DMS53 treated with DMSO at 0.1 percent for 48 hours (cell line): ENCODE measurements around the gene LTBP1.
"Not testable (repeated sequence)": the region's sequence is repeated elsewhere in the genome, so short reads cannot be mapped to it uniquely, and the experiment has no call there.

Experiments
- DNase-seq: peaks from one replicate; lab custom pipeline; 2025; ENCODE audit not compliant: unreplicated experiment; lab: John Stamatoyannopoulos, UW

Gene LTBP1, protein sequence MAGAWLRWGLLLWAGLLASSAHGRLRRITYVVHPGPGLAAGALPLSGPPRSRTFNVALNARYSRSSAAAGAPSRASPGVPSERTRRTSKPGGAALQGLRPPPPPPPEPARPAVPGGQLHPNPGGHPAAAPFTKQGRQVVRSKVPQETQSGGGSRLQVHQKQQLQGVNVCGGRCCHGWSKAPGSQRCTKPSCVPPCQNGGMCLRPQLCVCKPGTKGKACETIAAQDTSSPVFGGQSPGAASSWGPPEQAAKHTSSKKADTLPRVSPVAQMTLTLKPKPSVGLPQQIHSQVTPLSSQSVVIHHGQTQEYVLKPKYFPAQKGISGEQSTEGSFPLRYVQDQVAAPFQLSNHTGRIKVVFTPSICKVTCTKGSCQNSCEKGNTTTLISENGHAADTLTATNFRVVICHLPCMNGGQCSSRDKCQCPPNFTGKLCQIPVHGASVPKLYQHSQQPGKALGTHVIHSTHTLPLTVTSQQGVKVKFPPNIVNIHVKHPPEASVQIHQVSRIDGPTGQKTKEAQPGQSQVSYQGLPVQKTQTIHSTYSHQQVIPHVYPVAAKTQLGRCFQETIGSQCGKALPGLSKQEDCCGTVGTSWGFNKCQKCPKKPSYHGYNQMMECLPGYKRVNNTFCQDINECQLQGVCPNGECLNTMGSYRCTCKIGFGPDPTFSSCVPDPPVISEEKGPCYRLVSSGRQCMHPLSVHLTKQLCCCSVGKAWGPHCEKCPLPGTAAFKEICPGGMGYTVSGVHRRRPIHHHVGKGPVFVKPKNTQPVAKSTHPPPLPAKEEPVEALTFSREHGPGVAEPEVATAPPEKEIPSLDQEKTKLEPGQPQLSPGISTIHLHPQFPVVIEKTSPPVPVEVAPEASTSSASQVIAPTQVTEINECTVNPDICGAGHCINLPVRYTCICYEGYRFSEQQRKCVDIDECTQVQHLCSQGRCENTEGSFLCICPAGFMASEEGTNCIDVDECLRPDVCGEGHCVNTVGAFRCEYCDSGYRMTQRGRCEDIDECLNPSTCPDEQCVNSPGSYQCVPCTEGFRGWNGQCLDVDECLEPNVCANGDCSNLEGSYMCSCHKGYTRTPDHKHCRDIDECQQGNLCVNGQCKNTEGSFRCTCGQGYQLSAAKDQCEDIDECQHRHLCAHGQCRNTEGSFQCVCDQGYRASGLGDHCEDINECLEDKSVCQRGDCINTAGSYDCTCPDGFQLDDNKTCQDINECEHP (N-terminal part only)

DNA sequence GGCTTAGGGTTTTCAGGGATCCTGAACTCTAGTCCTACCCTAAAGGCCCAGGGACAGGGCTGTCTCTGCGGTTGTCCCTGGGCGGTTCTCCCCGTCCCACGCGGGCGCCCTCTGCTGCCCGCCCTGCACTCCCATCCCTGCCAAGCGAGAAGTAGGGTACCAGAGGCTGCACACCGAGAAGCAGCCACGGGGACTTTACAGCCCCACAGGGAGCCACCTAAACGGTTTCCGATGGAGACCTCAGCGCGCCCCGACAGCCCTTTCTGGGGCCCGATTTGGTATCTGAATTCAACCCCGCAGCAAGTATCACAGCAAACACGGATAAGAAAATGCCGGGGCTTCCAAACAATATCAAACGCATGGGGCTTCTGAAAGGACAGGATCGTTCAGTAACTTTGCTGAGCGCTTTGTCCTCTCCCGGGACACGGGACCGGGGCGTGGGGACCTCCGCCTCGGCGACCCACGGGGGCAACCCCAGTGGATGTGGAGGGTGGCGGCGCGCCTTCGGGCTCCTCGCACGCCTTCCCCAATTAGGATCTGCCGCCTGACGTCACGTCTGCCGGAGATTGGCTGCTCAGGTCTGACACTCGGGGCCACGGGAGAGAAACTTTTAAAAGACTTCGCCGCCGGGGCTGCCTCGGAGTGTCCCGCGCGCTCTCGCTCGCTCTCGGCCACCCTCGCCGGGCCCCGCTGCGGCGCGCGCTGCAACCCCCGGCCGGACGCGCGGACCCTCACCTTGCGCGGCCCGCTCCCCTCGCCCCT is at the start of gene LTBP1:
Gene LTBP1 (plus strand): TSS at position 640 of the 762 bp plus-strand sequence. CDS start 372 bp downstream, outside the sequence.
- DNase-seq: peak; percentile 53

DNA sequence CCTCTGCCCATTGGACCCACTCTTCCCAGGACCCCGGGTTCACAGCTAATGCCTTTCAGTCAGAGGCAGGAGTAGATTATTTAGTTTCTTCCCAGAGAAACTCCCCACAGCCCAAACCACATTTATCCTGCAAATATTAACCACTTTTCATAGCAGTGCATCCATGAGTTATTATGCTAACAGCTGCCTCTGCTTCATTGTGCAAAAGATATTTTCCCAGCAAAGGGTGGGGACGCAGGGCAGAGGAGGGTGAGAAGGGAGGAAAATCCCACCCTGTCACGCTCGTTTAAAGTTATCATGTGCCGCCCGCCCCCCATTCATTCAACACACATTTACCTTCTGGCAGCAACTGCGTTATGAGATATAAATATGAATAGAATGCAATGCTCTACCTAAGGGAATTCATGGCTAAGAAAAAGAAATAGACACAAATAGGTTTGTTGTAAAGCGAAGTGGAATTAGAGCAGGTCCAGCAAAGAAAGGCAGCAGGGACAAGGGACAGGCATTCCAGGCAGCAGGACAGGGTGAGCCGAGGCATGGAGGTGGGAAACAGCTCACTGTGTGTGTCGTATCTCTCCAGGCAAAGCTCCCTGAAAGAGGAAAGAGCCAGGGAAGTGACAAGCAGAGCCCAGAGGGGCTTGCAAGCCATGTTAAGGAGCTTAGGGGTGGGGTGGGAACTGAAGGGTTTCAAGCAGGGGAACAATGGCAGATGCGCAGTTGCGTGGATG is 46.3 kb upstream of the LTBP1 start:
- no peak for DNase-seq

DNA sequence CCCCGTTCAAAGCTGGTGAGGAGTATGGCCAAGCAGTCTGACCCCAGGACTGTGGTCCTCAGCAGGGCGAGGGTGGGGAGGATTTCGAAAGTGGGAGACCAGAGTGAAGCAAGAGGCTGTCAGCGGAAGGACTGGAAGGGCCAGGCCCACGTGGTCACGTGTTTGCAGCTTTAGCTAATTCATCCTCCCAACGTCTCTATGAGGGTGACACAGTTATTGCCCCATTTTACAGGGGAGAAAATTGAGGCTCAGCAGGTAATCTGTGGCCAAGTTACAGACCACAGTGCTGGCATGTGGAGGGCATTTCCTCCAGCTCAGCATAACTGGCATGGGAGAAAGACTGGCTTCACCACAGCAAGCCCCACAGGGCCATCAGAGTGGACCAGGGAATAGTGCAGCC is 45.4 kb upstream of the LTBP1 start:
- DNase-seq: no peak

DNA sequence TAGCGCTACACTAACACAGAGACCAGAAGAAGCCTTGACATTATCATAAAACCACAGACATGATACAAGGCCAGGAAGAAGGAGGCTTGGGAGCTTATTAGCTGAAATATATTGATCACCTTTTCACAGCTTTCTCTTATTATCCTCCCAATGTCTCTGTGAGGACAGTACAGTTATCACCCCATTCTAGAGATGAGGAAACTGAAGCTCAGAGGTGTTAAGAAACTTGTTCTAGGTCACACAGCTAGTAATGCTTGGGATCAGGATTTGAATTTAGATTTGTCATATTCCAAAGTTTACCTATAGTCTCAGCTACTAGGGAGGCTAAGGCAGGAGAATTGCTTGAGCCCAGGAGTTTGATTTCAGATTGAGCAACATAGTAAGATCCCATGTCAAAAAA is 44.6 kb upstream of the LTBP1 start:
- no peak for DNase-seq

DNA sequence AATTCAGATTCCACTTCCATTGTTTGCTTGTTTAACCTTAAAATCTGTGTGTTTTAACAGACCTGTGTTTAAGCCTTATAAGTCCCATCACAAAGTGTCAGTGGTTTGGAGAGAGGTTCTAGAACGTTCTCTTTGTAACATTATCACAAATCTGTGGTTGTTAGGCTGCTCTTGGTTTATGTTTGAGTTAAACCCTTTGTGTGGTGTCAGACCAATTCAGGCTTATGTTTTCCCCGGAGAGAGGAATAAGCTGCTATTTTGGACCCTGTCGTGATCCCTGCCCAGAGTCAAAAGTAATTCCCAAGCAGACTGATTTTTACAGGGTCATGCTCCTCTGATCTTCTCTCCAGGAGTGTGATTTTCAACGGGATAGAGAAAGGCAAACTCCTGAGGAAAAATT is 43.8 kb upstream of the LTBP1 start:
- DNase-seq: no peak

DNA sequence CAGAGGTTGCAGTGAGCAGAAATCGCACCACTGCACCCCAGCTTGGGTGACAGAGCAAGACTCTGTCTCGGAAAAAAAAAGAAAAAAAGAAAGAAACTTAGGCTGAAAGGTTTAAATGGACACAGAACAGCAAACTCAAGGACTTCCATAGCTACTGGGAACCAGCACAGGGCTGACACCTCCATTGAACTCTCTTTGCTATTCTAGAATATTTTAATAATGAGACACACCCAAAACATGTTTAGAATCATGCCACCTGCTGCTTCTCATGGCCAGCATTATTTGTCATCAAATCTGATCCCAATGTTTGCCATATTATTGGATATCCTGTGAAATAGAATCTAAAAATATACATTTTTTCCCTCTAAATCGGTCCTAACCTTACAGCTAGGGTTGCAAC is 42.7 kb upstream of the LTBP1 start:
- no peak for DNase-seq

DNA sequence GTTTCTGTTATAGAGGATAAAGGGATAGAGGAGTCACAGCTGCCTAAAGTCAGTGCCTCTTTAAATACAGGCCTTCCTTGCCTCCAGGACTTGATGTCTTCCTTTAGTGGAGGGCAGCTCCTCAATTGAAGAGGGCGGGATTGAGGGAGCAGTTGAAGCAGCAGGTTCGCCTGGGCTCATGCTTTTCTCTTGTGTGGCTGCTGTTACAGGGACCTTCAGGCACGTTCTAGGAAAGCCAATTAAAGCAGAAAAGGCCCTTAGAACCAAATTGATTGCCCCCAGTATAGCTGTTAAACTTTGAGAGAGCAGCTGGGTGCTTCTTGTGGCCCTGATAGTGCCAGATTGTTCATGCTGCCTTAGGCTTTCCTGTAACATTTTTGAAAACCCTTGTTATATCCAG is 42.0 kb upstream of the LTBP1 start:
- DNase-seq: no peak

DNA sequence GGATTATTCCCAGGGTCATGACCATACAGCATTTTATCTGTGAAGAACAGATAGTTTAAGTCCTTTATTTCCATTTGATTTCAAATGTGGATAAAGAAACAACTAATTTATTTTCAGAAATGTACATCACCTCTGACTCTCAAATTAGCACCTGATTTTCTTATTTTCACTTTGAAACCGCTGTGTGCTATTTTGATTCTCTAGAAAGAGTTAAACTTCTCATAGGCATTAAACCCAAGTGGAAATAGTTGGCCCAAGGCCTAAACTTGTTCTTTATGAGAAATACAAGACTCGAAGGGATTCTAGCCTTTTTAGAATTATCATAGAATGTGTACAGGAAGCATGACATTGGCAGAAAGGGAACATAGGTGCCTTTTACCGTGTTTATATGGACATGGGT is 41.5 kb upstream of the LTBP1 start:
- no peak for DNase-seq

DNA sequence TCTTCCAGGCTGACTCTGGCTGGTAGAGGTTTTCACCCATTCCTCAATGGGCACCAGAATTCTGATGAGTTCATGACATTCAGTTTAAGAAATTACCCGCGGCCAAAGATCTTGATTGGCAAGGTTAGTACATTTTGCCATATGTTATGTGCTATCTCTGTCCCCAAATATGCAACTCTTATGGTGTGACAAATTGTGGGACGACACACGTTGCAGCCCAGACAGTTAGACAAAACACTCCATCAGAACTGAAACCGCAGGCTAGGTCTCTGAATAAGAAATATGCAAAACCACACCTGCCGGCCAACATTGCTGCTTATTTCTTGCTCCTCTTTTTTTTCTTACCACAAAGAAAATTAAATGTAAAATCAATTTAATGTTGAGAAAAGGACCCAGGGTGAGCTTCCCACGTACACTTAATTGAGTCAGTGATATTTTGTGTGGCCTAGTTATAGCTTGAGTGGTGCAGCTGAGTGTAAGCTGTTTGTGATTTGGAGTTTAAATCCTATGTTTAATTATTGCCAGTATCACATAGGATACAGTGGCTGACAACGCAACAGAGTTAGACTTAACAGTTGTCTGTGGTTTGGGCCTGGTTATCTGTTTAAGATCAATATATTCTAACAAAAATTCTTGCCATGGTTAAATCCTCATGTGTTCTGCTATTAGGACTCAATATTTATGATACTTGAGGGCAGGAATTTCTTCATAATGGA is 35.7 kb upstream of the LTBP1 start:
- no peak for DNase-seq

DNA sequence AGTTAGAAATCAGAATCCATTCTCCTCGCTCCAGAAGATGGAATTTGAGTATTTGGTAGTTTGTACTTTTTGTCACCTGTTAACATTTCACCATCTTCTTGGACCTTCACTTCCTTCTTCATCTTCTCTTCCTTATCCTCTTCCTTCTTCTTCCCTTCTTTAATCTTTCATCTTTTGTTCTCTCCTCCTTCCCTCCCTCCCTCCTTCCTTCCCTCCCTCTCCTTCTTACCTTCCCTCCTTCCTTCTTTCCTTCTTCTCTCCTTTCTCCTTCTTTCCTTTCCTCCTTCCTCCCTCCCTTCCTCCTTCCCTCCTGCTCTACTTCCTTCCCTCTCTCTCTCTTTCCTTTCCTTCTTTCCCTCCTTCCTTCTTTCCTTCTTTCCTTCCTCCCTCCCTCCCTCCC is 31.1 kb upstream of the LTBP1 start:
- DNase-seq: no peak

DNA sequence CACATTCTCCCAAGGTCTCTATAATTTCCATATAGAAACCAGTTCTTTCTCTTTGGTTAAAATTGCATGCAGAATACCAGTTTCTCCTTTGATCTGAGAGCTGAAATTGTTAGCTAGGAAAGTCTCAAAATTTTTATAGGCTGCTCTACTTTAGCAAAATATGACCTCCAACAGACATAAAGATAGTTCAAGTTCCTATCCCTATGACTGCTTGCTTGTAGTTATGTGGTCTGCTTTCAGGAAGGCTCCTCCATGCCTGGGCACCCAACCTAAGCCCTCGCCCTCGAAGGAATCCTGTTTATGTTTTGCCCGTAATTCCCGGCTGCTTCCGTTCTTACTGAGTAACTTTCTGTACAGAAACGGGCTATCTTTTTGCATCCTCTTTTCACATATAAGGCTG is 28.0 kb upstream of the LTBP1 start:
- no peak for DNase-seq

DNA sequence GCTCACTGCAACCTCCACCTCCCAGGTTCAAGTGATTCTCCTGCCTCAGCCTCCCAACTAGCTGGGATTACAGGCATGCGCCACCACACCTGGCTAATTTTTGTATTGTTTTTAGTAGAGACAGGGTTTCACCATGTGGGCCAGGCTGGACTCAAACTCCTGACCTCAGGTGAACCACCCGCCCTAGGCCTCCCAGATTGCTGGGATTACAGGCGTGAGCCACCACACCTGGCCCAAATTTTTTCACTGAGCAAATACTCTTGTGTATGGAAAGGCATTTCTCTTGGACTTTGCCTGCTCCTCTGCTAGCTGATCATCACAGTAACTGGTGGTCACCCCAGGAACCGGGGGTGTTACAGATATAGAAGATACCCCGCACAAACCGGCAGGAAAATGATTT is 26.9 kb upstream of the LTBP1 start:
- DNase-seq: not testable (repeated sequence)

DNA sequence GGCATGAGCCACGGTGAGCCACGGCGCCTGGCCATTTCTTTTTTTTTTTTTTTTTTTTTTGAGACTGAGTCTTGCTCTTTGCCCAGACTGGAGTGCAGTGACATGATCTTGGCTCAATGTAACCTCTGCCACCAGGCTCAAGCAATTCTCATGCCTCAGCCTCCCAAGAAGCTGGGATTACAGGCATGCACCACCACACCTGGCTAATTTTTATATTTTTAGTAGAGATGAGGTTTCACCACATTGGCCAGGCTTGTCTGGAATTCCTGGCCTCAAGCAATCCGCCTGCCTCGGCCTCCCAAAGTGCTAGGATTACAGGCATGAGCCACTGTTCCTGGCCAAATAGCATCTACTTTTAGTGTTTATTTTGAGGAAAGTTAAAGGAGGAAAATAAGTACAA is 25.3 kb upstream of the LTBP1 start:
- not testable (repeated sequence) for DNase-seq

DNA sequence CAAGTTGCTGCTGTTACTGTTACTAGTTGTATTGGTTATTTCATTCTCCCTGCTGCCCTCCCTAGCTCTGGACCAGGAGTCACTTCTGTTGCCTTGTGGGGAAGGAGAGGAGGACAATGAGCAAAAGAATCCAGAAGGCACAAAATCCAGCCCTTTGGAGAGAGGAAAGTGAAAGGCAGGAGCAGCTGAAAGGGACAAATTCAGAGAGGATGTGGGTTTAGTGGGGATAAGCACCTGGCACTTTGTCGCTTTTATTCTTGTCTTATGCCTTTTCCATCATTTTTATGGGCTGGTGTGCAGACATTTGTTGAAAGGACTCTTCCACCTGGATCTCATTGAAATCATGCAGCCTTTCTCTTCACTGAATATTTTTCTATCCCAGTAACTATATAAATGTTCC is 24.3 kb upstream of the LTBP1 start:
- no peak for DNase-seq

DNA sequence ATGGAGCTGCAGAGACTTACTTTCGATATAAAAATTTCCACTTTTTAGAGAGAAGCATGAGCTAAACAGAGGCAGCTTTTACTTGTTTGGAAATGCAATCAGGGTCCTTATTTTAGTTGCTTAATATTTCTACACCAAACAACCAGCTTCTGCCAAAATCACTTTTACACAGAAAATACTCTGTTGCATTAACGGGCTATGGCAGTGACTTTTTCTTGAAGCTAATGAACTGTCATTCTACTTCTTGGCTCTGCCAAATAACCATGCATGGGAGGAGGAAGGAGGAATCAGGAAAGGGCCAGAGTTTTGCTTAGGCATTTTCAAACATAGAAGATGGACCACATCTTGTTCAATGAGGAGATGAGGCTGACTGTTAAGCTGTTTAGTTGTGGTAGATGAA is 23.6 kb upstream of the LTBP1 start:
- DNase-seq: no peak

DNA sequence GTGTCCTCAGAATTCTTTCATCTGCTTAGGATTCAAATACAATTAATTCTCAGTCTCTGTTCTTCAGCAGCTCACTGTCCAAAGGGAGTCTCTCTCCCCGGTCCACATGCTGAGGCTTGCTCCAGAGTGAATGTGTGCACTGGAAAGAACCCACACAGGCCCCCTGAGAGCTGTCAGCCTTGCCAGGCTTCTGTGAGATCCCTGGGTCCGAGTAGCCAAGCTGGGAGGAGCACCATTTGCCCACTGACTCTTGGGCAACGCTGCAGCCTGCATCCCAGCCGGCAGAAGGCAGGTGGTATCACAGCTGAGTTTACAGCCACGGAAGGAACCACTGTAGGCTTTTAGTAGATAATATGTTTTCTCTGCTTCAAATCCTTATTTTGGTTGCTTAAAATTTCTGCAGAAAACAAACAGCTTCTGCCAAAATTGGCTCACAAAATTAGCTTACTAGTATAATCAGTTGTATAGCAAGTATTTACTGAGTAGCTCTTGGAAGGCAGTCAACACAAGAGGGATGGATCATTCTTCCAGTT is 21.4 kb upstream of the LTBP1 start:
- DNase-seq: no peak

DNA sequence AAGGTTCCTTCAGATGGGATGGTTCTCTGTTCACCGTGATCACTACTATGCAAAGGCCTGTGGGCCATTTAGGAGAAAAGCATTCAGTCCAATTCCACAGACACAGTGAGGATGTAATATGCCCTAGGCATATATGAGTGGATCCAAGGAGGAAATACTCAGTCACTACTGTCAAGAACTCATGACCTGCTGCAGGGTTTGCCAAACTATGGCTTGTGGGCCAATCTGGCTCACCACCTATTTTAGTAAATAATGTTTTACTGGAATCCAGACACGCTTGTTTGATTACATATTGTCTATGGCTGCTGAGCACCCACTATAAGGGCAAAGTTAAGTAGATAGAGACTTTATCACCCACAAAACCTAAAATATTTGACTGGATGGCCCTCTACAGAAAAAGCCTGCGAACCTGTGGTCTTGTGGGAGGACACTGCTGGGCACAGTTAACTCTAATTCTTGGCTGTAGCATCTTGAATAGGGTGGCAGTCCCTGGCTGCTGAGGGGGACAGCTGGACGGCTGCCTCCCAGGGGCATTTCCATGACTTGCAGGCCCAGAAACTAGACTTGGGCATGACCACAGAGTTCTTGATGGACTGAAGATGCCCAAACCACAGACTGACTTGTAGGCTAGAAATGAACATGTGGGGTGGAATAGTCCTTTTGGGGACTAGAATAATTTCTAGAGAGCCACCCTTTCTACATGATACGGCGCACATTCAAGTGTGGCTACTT is 20.6 kb upstream of the LTBP1 start:
- no peak for DNase-seq

DNA sequence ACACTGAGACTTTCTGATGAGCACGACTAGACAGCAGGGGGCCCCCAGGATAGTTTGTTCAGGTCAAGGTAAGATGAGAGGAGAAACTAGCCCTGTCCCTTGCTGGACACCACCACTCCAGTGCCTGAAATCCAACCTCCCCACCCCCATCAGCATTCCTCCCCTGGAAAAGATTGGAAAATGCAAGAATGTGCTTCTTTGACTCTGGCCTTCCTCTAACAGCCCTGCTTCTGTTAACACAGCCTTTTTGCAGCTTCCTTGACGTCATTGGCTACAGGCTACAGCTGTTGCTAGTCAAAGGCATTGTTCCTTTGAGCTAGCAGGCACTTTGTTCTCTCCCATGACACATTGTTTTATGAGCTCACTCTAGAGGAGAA is 20.1 kb upstream of the LTBP1 start:
- DNase-seq: peak; percentile 25

DNA sequence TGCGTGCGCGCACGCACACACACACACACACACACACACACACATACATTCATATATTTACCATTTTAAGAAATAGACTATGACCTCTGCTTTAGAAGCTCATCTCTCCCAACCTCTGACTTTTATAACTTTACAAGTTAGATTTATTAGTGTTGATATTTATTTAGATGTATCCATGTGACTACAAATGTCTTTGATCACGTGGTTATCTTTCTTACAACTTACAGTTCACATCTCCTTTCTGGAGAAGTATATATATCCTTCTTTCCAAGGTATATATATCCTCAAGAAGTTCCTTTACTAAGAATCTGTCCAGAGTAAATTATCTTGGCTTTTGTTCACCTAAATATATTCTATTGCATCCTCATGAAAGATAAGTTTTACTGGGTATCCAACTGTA is 16.3 kb upstream of the LTBP1 start:
- no peak for DNase-seq
